Measurements from ENCODE around the gene RPGR.

DNA sequence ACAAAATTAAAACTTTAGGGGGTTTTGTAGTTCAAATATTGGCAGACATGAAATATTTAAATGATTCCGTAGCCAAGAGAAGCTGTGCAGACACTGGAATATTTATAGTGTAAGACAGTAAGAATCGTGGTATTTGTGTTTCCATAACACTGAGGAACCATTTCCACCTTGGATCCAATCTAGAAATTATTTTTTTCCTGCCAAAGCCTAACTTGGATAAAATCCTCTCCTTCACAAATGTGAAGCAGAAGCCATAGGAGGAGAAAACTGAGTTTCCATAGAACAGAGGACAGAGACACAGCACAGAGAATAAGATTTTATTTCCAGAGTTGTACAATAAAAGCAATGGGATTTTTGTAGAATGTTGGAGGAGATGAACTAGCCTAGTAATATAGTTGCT is 86.8 kb downstream of the RPGR start:
- TF ChIP-seq CTCF (conservative IDR thresholded peaks at IDR 0.05; ENCODE audit: low read length), result no peak
- no peak for TF ChIP-seq EZH2phosphoT487 (IDR thresholded peaks at IDR 0.05; ENCODE audit: borderline replicate concordance)
